ENCODE measurements around the gene TTC28.
"Not testable (repeated sequence)": the region's sequence is repeated elsewhere in the genome, so short reads cannot be mapped to it uniquely, and the experiment has no call there.

Gene TTC28

DNA sequence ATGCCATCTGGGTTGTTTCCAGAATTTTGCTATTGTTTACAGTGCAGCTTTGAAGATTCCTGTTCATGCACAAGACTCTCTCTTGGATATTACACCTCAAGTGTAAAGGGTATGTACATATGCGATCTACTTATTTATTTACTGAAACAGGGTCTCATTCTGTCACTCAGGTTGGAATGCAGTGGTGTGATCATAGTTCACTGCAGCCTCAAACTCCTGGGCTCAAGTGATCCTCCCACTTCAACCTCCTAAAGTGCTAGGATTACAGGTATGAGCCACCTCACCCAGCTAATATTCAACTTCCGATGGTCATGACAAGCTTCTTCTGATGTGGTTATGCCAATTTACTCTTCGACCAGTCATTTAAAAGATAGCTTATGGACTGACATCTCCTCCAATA is 602.5 kb downstream of the TTC28 start:
- no peak for DNase-seq

DNA sequence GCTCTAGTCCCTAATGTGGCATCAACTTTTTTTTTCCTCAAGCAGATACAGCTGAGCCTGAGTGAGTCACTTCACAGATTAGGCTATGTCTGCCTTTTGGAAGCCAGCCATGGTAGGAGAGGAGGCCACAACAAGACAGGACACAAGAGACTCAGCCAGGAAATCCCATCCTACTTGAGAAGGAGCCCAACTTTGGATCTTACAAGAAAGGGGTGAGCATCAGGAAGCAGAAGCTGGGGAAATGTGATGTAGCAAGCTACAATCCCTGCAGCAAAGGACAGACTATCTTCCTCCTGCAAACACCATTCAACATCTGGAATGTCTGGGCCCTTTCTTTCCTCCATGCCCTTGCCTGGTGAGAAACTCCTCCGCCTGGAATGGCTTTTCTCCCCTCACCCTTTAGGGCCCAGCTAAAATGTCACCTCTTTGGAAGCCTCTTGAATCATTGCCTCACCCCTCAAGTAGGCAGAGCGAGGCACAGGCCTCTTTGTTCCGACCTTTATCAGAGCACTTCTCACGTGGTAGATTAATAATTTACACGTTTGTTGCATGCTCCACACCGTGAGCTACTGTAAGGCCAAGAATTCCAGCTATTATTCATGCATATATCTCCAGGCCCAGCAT is 604.2 kb downstream of the TTC28 start:
- DNase-seq, result no peak

DNA sequence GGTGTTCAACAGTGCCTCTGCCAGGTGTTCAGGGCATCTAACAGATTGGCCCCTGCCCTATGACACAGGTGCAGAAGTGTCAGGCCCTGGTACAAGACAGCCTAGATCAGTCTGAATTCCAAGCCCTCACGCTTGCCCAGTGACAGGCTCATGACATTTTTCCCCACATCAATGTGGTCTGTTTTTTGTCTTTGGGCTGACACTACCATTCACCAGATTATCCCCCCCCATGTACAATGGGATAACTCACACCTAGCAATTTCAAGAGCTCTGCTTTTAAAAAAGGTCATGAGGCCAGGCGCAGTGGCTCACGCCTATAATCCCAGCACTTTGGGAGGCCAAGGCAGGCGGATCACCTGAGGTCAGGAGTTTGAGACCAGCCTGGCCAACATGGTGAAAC is 605.1 kb downstream of the TTC28 start:
- DNase-seq, result no peak

DNA sequence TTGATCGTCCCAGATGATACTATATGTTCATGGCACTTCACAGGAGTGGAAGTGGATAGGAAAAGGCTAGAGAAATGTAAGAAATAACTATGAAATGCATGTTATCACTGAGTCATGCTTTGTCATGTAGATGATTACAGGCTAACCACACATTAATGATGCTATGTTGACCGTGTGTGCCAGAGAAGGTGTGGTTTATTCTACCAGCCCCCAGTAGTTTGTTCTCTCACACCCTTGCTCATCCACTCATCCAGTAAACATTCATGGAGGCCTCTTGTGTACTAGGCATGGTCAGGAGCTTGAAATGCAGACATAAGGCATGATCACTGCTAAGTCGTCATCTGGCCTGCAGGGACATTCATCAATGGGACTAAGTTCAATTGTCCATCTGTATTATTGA is 607.6 kb downstream of the TTC28 start:
- no peak for DNase-seq

DNA sequence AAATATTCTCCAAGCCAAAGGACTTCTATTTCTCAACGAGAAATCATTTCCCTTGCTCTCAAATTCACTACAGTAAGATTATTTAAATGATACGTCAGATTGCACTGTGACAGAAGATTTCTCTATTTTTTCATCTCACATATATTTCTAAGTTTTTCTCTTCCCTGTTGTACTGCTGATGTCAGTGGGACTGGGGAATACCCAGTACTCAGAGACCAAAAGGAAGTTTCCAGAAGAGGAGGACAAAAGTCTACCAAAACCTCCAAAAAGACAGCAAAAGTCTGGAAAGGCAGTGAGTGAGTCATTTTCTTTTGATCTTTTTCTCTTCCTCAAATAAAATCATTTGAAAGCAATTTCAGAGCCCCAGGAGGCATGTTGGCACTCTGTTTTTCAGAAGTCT is 610.8 kb downstream of the TTC28 start:
- DNase-seq, result no peak

DNA sequence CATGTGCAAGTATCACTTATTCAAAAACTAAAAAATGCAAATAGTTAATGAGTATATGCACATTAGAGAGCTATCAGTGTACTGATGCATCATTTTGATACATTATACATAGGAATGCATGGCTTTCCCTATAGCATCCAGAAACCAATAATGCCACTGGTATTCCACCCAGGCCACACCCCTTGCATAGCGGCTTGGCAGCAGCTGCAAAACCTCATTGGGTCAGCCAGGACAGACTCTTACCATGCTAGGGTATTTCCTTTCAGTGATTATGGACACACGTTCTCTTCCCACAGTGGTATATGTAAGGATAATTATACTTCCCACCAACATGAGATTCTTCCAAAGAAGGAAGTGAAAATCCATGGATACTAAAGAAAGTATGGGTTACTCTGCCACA is 614.7 kb downstream of the TTC28 start:
- DNase-seq, result no peak

DNA sequence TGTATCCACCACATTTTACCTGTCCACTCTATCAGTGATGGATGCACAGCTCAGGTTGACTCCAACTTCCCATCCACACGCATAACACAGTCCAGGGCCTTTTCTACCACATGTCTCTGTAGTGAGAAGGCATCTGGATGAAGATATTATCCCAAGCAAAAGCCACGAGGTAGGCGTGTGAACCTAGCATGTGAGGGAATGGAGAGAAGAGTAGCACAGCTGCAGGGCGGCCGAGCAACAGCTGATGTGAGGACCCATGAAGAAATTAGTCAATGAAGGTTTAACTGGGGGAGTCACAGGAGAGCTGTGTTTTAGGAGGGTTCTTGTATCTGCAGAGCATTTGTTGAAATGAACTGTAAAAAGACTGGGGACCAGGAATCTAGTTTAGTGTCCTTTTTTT is 616.0 kb downstream of the TTC28 start:
- DNase-seq, result no peak

DNA sequence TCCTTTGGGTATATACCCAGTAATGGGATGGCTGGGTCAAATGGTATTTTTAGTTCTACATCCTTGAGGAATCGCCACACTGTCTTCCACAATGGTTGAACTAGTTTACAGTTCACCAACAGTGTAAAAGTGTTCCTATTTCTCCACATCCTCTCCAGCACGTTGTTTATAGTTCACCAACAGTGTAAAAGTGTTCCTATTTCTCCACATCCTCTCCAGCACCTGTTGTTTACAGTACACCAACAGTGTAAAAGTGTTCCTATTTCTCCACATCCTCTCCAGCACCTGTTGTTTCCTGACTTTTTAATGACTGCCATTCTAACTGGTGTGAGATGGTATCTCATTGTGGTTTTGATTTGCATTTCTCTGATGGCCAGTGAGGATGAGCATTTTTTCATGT is 619.0 kb downstream of the TTC28 start:
- DNase-seq, result not testable (repeated sequence)

DNA sequence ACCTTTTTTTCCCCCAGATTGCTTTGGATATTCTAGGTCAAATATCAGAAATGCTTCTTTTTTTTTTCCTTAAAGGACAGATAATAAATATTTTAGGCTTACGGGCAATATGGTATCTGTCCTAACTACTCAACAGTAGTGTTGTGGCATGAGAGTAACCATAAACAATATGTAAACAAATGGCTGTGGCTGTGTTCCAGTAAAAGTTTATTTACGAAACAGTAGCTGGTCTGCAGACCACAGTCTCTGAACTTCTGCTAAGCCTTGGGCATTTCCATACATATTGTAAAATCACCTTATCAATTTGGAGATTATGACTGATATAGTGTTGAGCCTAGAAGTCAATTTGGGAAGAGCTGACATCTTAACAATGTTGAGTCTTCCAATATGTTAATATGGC is 621.6 kb downstream of the TTC28 start:
- DNase-seq, result no peak

DNA sequence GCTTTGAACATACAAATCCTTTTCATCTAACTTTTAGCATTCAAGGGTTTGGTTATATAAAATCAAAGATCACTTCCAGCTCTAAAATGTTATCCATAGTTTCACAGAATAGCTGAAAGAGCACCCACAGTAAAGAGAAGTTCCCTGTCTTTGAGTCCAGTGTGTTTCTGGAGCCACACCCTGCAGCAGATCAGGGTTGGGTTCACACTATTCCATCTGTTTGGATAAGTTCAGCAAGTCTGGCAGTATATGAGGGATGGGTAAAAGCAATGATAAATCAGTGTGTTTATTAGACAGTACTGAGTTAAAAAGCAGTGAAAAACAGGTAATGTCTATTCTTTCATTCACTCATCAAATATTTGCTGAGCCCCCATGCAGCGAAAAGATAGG is 624.8 kb downstream of the TTC28 start:
- DNase-seq, result no peak

DNA sequence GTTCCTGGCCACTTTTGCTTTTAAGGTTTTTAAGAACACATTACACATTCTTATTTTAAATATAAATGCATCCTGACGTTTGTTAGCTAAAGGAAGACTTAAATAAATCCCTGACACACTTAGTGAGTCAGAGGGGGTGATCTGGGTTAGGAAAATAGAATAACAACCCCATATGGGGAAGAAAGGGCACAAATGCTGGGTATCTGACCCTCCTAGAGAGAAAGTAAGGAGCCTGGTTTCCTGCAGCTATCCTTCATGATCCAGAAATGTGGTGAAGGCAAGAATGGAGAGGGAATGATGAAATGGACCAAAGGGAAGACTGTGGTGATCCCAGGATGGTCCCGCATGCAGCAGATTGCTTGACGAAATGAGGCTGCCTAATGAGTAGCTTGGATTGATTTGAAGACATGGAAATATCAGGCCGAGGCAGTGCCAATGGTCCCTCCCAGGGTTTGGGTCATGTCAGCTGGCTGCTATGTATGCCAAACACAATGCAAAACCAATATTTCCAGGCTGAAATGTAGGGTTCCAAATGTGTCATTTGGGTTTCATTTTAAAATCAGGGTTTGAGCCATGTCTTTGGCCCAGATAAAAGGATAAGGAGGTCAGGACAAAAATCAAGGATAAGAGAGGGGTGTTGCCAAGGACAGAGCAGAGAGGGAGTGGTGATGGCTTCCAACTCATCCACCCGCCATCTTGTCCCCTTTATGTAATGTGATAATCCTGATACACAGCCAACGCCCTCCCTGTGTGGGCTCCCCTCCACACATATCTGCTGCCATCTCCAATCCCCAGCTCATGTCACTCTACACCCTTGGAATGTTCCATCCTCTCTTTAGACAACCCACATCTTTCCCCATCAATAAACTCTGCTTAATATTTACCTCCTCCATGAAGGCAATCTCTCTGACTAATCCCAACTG is 625.5 kb downstream of the TTC28 start:
- no peak for DNase-seq

DNA sequence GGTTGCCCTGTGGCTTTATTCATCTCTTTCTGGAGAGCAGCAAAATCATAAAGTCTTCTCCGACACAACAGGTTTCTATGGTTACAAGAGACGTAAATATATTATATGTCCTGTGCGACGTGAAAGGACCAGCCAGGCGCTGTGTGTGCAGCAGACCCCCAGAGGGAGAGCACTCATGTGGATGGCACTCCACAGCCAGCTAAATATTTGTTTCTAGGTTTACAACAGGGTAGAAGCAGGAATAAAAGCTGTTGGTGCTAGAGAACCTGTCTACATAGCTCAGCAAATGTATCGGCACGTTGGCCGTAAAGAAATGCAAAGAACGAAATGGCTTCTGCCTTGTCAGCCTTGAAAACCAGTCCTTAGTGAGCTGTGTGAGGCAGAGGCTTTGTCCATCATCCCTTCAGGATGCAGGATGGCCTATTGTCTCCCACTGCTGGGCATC is 626.8 kb downstream of the TTC28 start:
- no peak for DNase-seq

DNA sequence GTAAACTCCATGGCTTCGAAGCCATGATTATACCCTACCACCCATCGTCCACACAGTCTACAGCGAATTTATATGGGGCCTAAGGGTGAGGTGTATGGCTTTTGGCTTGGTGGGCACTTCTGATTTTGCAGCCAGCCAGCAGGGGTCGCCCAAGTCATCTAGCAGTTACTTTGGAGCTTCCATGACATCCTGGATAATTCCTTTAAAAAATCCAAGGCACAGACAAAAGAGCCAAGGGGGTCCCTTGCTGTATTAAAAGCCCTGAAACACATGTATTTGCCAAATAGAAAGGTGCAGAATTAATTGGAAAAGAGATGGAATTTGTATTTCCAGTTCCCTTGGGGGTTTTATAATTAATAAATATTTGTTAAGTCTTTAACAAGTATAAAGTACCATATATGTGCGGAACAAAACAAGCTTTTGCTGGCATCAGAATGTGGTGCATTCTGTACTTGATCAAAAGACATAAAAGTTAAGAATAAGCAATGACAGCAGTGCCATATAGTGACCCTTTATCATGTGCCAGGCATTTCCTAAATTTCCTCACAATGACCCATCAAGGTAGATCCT is 627.8 kb downstream of the TTC28 start:
- DNase-seq, result peak; percentile 62

DNA sequence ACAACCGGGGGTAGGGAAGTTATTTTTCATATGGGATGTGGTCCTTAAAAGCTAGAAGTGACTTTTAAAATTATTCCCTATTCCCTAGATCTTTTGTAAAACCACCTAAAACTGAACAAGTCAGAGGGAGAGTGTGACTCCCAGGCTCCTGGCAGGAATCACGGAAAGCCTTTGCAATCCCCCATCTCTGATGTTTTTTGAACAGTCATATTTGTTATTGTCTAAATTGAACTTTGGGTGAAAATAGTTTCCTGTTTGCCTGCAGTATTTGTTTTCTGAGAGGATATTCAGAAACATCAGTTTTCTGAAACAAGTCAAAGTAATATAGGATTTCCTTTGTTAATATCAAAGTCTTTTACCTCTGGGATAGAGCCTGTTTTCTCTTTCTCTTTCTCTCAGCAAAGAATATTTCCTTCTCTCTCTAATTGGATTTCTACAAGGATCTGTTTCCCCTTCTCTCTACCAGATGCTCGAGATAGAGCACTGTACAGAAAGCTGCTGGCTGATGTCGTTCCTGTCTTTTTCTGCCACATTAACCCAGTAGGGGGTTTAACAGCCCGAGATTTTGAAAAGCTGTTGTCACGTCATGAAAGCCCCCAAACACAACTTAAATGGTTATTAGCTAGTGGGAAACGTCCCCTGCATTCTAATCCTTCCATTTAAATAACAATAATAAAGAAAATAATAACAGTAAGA is 628.4 kb downstream of the TTC28 start:
- DNase-seq, result no peak

DNA sequence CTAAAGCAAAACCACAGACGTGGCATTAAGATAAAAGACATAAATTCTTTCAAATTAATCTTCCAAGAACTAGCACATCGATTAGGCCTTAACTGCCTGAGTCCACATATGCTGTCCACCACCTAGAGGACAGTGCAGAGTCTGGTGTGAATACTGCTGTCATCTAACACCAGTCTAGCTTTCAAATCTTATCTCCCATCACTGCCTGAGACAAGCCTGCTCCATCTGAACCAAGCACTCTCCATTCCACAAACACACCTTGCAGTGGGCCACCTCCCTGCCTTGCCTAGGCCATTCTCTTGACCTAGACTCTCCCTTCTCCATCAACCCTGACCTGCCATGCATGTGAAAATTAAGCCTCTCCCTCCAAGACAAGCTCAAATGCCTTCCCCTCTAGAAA is 631.1 kb downstream of the TTC28 start:
- no peak for DNase-seq

DNA sequence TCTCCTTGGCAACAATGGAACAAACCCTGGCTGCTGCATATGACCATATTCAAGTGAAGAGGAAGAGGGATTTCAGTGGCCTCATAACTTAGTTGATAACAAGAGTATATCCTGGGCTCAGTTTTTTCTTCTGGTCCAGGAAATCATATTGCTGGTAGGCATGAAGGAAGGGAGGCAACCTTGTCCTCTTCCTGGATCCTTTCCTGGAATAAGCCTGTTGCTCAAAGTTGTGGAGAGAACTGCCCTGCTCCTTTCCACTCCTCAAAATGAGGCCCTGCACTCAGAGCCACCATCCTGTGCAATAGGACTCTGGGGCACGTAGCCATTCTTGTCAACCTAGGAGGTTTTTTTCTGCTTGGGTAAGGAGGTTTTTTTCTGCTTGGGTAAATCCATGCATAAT is 631.9 kb downstream of the TTC28 start:
- DNase-seq, result no peak

DNA sequence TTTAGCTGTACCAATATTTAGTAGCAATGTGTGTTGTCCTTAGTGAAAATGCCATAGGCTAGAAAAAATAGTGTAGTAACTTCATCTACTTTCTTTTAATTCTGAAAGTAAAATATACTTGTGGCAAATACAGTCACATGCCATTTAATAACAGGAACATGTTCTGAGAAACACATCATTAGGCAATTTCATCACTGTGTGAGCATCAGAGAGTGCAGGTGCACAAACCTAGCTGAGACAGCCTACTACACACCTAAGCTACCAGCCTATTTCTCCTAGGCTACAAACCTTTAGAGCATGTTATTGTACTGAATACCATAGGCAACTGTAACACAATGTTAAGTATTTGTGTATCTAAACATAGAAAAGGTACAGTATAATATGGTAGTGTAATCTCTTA is 633.5 kb downstream of the TTC28 start:
- DNase-seq, result no peak

DNA sequence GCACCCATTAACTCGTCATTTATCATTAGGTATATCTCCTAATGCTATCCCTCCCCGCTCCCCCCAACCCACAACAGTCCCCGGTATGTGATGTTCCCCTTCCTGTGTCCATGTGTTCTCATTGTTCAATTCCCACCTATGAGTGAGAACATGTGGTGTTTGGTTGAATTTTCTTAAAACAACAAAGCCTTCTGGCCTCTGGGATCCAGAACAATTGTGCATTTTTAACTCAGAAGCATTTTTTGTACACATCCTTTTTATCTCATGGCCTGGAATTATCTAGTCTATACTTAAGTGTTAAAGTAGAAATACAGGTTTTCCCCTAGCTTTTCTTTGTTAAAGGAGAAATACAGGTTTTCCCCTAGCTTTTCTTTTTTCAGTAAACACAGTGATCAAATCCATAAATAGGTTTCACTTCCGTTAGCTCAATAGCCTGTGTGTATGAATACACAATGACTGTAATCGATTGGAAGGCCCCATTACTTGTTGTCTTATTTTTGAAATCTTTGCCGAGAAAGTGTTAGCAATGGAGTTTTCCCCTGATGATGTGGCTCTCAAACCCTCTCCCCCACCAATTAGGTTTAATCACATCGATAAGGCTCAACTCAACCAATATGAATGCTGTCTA is 635.0 kb downstream of the TTC28 start:
- DNase-seq, result no peak

DNA sequence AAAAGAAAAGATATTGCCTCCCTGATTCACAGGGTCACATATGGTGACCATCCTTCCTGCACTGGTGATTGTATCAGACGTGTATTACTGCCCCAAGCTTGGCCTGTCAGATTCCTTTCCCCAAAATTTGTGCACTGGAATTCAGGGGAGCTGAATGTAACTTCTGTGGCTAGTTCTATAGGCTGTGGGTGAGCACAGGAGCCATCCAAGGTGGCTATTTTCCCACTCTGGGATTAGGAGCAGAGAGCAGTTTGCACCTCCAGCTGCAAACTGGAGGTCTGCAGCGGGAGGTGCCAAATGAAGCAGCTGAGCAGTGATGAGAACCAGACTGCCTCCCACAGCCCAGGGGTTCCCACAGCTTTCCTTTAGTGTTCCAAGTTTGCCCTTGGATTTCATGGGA is 636.4 kb downstream of the TTC28 start:
- DNase-seq, result no peak

DNA sequence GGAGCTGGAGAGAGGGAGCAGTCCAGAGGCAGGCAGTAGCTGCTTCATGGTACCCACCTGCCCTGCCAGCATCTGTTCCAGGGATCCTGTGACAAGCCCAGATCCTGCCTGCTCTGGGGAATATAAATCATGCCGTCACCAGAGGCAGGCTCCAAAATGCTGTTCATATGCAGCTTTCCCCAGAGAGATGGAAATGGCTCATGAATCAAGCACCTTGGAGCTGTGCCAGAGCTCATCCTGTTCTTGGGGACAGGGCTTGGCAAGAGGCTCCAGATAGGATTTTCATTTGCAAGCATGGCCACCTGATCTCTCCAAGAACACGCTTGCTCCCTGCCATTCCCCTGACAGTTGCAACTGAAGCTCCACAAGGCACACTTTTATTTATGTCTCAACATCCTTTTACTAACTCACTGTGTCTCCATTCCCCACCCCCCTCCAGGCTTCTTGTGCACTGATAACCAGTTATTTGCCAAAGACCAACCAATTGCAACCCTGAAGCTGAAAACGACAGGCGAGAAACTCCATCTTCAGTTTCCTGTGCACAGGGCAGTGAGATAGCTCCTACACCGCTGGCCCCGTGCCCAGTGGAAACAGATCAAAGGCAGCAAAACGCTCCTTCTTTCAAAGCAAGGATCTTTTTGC is 644.8 kb downstream of the TTC28 start:
- peak; percentile 28 for DNase-seq

DNA sequence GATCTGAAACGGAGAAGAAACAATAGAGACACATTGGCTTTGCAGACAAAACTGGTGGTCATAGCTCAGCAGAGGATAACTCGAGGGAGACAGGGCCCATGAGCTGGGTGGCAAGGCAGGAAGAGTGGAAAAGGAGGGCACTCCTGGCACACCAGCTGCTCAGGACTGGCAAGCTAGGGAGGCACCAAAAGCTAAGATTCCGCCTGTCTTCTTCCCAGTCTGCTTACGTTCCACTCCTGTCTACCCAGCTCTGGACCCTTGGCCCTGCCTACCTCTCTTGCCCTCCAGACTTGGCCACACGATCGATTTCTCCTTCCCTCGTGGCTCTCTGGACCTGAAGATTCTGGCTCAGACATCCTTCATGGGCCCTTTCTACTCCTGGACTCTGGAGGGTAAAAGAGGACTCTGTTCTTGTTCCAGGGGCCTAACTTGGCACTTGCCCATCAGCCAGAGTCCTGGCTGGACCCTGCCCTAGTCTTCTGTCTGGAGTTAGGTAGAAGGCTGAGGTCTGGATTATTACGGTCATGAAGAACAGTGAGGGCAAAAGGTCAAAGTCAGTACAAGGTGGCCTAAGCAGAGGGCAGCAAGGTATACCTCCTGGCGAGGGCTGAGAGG is 645.4 kb downstream of the TTC28 start:
- no peak for DNase-seq

DNA sequence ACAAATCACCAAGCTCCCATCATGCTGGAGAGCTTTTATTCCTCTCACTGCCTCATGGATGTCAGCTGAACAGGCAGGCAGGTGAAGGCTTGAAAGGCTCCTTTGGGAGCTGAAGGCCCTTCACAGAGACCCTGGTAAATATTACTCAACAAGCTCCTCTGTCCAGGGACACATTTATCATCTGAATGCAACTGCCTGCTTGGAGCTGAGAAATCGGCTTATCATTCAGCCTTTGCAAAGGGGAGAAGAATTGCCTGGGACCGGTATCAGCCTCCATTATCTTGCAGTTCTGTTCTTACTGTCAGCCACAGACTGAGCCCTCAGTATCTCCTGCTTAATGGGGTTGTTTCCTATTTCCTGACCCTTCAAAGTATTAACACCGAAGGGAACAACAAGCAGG is 646.8 kb downstream of the TTC28 start:
- DNase-seq, result no peak

Data from stimulated activated CD4-positive, alpha-beta T cell treated with anti-CD3 and anti-CD28 coated beads, Interleukin-15, amount 100 ng/mL, for 24 hours (primary cell).